ENCODE data around the gene FRK.

FRK gene

DNA sequence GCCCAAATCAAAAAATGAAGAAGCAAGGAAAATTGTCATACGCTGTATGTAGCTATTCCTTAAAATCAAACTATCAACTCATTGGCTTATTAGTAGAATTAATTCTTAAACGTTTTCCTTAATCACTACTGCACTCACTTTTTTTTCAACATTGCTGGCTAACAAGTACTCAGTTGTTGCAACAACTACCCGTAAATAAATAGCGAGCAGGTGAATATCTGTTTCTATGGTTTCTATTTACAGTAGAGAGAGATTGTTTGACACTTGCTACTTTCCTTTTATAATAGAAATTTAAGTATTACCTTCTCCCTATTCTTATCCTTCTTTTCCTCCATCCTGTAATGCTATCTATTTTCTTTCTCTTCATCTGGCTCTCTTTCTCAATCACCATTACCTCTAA lies 25.1 kb downstream of the FRK start:
- WGBS, 2 experiments (ENCODE audit: insufficient coverage in 2 of 2) = no CpG with 5 or more reads among the region's 4 CpGs
- peaks cover 9% of the 10 kb centered on the region for H3K4me1 ChIP-seq (ENCODE audit: control insufficient read depth, insufficient read depth, low read length, poor library complexity, severe bottlenecking)
- no peak overlapping the region for H3K4me3 ChIP-seq (ENCODE audit: extremely low read depth, insufficient read depth, low read length, poor library complexity, severe bottlenecking)
- H3K36me3 ChIP-seq (ENCODE audit: control insufficient read depth, insufficient read depth, low read length) = no peaks in the 10 kb centered on the region
- H3K9me3 ChIP-seq (ENCODE audit: control insufficient read depth, low read length) = no peaks in the 10 kb centered on the region
- peak overlapping the region; percentile 7 for H3K27ac ChIP-seq (ENCODE audit: low read depth, low read length, severe bottlenecking)

DNA sequence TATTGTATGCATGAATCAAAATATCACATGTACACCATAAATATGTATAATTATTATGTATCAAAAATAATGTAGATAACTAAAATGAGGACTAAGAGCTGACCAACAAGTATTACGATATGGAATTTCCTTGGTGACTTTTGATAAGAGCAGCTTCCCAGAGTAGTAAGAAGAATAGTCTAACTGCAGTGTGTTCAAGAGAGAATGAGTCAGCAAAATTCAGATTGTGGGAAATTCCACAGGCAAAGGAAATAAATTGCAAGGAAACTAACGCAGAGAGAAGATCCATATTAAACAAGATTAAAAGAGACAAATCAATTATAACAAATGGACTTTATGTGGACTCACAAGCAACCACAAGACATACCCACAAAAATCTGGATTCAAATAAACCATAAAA lies 26.4 kb downstream of the FRK start:
- whole genome bisulfite sequencing, 2 experiments (ENCODE audit: insufficient coverage in 2 of 2) = 71 to 83% methylated on average over 1 of the region's 2 CpGs
- Histone ChIP-seq H3K27ac (ENCODE audit: low read depth, low read length, severe bottlenecking) (no peak overlapping the region), H3K36me3 (ENCODE audit: control insufficient read depth, insufficient read depth, low read length) (no peaks in the 10 kb centered on the region), H3K4me1 (ENCODE audit: control insufficient read depth, insufficient read depth, low read length, poor library complexity, severe bottlenecking) (peaks cover 9% of the 10 kb centered on the region), H3K4me3 (ENCODE audit: extremely low read depth, insufficient read depth, low read length, poor library complexity, severe bottlenecking) (no peak overlapping the region), H3K9me3 (ENCODE audit: control insufficient read depth, low read length) (no peaks in the 10 kb centered on the region)

DNA sequence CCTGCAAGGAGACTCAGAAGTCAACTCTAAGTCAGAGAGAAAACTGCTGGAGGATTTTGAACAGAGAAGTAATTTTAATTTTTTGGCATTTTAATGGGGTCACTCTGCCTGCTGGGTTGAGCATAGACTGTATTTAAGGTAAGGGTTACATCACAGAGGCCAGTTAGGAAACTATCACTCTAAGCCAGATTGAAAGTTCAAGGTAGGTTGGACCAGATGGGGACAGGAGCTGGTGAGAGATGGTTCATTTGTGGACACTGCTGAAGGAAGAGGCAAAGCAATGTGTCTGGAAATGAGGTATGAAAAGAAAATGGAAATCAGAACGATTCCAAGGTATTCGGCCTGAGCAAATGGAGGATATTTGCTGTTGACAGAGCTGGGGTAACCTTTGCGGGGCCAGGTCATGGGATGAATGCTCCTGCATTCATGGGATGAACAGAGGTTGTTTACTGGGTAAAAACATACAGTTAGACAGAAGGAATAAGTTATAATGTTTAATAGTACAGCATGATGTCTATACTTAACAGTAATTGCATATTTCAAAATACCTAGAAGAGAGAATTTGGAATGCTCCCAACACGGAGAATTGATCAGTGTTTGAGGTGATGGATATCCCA lies 26.9 kb downstream of the FRK start:
- Histone ChIP-seq H3K36me3 (ENCODE audit: control insufficient read depth, insufficient read depth, low read length) (no peaks in the 10 kb centered on the region), H3K27ac (ENCODE audit: low read depth, low read length, severe bottlenecking) (no peak overlapping the region), H3K9me3 (ENCODE audit: control insufficient read depth, low read length) (no peaks in the 10 kb centered on the region), H3K4me1 (ENCODE audit: control insufficient read depth, insufficient read depth, low read length, poor library complexity, severe bottlenecking) (peaks cover 9% of the 10 kb centered on the region), H3K4me3 (ENCODE audit: extremely low read depth, insufficient read depth, low read length, poor library complexity, severe bottlenecking) (no peak overlapping the region)
- 68 to 84% methylated on average over 3 of the region's 4 CpGs for WGBS, 2 experiments (ENCODE audit: insufficient coverage in 2 of 2)

DNA sequence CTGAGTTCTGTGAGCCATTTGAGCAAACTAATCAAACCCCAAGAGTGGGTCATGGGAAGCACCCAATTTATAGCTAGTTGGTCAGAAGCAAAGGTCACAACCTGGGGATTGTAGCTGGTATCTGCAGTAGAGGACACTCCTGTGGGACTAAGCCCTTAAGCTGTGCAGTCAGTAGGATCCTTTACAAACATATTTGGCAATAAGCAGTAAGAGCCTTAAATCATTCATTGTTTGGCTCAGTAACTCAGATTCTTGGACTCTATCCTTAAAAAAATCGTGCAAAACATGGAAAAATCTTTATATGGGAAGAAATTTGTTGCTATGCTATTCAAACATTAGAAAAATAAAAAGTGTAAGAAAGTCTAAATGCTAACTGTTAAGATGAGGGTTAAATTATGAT lies 29.9 kb downstream of the FRK start:
- no peaks in the 10 kb centered on the region for H3K9me3 ChIP-seq (ENCODE audit: control insufficient read depth, low read length)
- H3K4me1 ChIP-seq (ENCODE audit: control insufficient read depth, insufficient read depth, low read length, poor library complexity, severe bottlenecking) = peaks cover 6% of the 10 kb centered on the region
- no peaks in the 10 kb centered on the region for H3K36me3 ChIP-seq (ENCODE audit: control insufficient read depth, insufficient read depth, low read length)
- no peak overlapping the region for H3K4me3 ChIP-seq (ENCODE audit: extremely low read depth, insufficient read depth, low read length, poor library complexity, severe bottlenecking)
- H3K27ac ChIP-seq (ENCODE audit: low read depth, low read length, severe bottlenecking) = no peak overlapping the region
- WGBS, 2 experiments (ENCODE audit: insufficient coverage in 2 of 2) = no CpG with 5 or more reads among the region's 1 CpG

DNA sequence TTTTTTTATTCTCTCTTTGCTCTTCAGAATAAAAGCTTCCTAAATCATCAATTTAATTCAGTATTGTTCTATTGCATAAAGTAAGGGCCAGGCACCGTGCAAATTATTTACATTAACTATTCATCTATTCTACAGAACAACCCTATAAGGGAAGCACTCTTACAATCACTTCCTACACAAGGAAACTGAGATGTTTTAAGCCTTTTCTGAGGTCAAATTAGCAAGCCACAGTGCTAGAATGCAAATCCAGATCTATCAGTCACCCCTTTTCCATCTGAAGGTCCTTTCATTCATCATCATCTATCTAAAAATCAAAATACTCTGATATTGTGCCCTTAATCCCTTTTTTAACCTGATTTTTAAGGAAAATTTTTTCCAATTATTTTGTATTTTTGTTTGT lies 31.2 kb downstream of the FRK start:
- no peaks in the 10 kb centered on the region for H3K36me3 ChIP-seq (ENCODE audit: control insufficient read depth, insufficient read depth, low read length)
- no peak overlapping the region for H3K27ac ChIP-seq (ENCODE audit: low read depth, low read length, severe bottlenecking)
- no peaks in the 10 kb centered on the region for H3K9me3 ChIP-seq (ENCODE audit: control insufficient read depth, low read length)
- peaks cover 4% of the 10 kb centered on the region for H3K4me1 ChIP-seq (ENCODE audit: control insufficient read depth, insufficient read depth, low read length, poor library complexity, severe bottlenecking)
- H3K4me3 ChIP-seq (ENCODE audit: extremely low read depth, insufficient read depth, low read length, poor library complexity, severe bottlenecking) = no peak overlapping the region
- 80 to 100% methylated on average over 1 of the region's 1 CpG for WGBS, 2 experiments (ENCODE audit: insufficient coverage in 2 of 2)

DNA sequence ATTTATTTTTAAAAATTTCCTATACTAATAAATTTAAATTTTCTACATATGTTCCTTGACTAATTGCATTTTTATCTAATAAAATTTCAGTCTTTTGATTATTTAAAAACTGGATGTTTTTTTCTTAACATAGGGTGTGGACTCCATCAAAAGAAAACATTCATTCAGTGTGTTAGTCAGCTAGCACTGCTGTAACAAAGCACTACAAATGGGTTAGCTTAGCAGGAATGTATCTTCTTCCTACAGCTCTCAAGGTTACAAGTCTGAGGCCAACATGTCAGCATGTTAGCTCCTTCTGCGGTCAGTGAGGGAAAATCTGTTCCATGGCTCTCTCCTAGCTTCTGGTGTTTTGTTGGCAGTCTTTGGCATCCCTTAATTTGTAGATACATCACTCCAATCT lies 32.5 kb downstream of the FRK start:
- H3K9me3 ChIP-seq (ENCODE audit: control insufficient read depth, low read length) = no peaks in the 10 kb centered on the region
- WGBS, 2 experiments (ENCODE audit: insufficient coverage in 2 of 2) = 60% methylated on average over 1 of the region's 1 CpG; no CpG with 5 or more reads in 1 of the 2 experiments
- H3K27ac ChIP-seq (ENCODE audit: low read depth, low read length, severe bottlenecking) = no peak overlapping the region

DNA sequence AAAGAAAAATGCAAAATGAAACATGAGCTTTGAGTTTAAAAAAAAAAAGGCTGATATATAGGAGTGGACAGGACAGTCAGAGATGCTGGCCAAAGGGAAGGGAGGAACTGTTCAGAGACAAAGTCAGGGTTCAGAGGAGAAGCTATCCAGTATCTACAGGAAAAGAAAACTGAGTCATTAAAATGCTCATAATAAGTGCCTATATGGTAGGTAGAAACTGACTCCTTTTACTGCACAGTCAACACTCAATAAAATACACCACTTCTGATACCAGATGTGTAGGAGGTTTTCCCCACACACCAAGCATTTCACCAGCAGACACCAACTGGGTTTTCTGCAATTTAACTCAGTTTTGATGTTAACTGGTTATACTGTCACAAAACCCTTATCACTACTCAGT lies 32.9 kb downstream of the FRK start:
- H3K36me3 ChIP-seq (ENCODE audit: control insufficient read depth, insufficient read depth, low read length) = no peaks in the 10 kb centered on the region
- H3K9me3 ChIP-seq (ENCODE audit: control insufficient read depth, low read length) = no peaks in the 10 kb centered on the region
- H3K4me1 ChIP-seq (ENCODE audit: control insufficient read depth, insufficient read depth, low read length, poor library complexity, severe bottlenecking) = no peaks in the 10 kb centered on the region
- H3K27ac ChIP-seq (ENCODE audit: low read depth, low read length, severe bottlenecking) = no peak overlapping the region
- H3K4me3 ChIP-seq (ENCODE audit: extremely low read depth, insufficient read depth, low read length, poor library complexity, severe bottlenecking) = no peak overlapping the region

More for the DNA sequence above, 32.5 kb downstream of the FRK start:
- no peaks in the 10 kb centered on the region for H3K36me3 ChIP-seq (ENCODE audit: control insufficient read depth, insufficient read depth, low read length)
- no peaks in the 10 kb centered on the region for H3K4me1 ChIP-seq (ENCODE audit: control insufficient read depth, insufficient read depth, low read length, poor library complexity, severe bottlenecking)
- H3K4me3 ChIP-seq (ENCODE audit: extremely low read depth, insufficient read depth, low read length, poor library complexity, severe bottlenecking) = no peak overlapping the region

DNA sequence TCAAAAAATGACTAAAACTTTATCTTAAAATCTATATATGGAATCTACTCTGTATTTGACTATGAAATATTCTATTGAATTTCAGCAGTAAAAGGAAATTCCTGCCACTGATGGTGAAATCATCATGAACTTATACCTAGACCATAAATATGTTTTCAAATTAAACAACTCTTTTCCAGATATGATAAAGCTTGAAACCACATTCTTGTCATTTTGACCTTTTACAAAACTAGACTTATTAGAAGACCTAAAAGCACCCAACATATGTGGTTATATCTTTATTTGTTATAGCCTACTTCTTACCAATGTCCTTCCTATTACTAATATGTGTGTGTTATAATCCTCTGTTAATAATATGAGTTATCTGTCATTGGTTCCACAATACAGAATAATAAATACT lies 35.3 kb downstream of the FRK start:
- Histone ChIP-seq H3K4me1 (ENCODE audit: control insufficient read depth, insufficient read depth, low read length, poor library complexity, severe bottlenecking) (no peaks in the 10 kb centered on the region), H3K4me3 (ENCODE audit: extremely low read depth, insufficient read depth, low read length, poor library complexity, severe bottlenecking) (no peak overlapping the region), H3K27ac (ENCODE audit: low read depth, low read length, severe bottlenecking) (no peak overlapping the region), H3K36me3 (ENCODE audit: control insufficient read depth, insufficient read depth, low read length) (no peaks in the 10 kb centered on the region), H3K9me3 (ENCODE audit: control insufficient read depth, low read length) (no peaks in the 10 kb centered on the region)

DNA sequence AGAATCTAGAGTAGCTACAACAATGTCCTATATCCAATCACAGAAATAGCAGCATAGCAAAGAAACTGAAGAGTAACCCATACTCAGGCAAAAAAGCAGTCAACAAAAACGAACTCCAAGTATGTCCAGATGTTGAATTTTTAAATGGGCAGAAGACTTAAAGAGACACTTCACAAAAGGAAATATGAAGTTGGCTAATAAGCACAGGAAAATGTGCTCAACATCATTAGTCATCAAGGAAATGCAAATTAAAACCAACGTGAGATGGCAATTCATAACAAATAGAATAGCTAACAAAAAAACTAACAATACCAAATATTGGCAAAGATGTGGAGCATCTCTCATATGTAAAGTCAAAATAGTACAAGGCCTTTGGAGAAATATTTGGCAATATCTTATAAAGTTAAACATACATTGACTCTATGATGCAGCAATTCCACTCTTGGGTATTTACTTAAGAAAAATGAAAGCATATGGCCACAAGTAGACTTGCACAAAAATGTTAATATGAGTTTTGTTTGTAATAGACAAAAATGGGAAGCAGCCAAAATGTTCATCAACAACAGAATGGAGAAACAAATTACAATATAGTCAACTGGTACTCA lies 37.7 kb downstream of the FRK start:
- 60% methylated on average over 2 of the region's 2 CpGs; no CpG with 5 or more reads in 1 of the 2 experiments for WGBS, 2 experiments (ENCODE audit: insufficient coverage in 2 of 2)
- no peaks in the 10 kb centered on the region for H3K36me3 ChIP-seq (ENCODE audit: control insufficient read depth, insufficient read depth, low read length)
- H3K4me1 ChIP-seq (ENCODE audit: control insufficient read depth, insufficient read depth, low read length, poor library complexity, severe bottlenecking) = peaks cover 5% of the 10 kb centered on the region
- no peak overlapping the region for H3K4me3 ChIP-seq (ENCODE audit: extremely low read depth, insufficient read depth, low read length, poor library complexity, severe bottlenecking)
- no peak overlapping the region for H3K27ac ChIP-seq (ENCODE audit: low read depth, low read length, severe bottlenecking)
- no peaks in the 10 kb centered on the region for H3K9me3 ChIP-seq (ENCODE audit: control insufficient read depth, low read length)

DNA sequence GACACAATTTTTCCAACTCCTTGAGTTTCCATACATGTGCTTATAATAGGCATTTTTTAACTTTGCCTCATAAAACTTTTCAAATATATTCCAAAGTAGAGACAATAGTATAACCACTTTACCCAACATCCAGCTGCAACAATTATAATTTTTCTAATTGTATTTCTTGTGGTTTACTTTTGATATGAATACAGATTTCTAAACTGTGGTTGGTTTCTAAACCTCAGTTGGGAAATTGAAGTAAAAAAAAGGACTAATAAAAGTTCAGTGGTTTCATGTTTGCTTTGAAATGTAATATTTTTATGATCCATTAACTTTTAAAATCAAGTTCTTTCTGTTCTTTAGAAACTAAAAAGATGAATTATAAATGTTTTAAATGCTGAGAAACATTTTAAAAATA lies 40.0 kb downstream of the FRK start:
- Histone ChIP-seq H3K4me3 (ENCODE audit: extremely low read depth, insufficient read depth, low read length, poor library complexity, severe bottlenecking) (no peak overlapping the region), H3K27ac (ENCODE audit: low read depth, low read length, severe bottlenecking) (no peak overlapping the region), H3K9me3 (ENCODE audit: control insufficient read depth, low read length) (no peaks in the 10 kb centered on the region), H3K36me3 (ENCODE audit: control insufficient read depth, insufficient read depth, low read length) (no peaks in the 10 kb centered on the region), H3K4me1 (ENCODE audit: control insufficient read depth, insufficient read depth, low read length, poor library complexity, severe bottlenecking) (peaks cover 5% of the 10 kb centered on the region)

DNA sequence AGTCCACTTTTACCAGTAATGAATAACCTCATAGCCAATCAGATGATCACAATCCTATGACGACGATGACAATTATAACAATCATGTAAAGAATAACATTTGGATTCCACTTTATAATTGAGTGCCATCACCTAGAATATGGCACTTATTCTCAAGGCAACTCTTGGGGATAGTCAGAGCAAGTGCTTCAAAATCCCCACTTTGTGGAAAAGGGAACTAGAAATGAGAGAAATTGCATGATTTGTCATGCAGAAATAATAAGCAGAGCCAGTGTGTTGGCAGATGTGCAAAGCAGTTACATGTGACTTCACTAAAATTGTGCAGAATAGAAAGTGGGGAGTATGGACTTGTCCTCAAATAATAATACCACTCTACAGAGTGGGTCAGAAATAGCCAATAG lies 41.3 kb downstream of the FRK start:
- H3K9me3 ChIP-seq (ENCODE audit: control insufficient read depth, low read length) = no peaks in the 10 kb centered on the region
- peaks cover 5% of the 10 kb centered on the region for H3K4me1 ChIP-seq (ENCODE audit: control insufficient read depth, insufficient read depth, low read length, poor library complexity, severe bottlenecking)
- 100% methylated on average over 1 of the region's 2 CpGs; no CpG with 5 or more reads in 1 of the 2 experiments for WGBS, 2 experiments (ENCODE audit: insufficient coverage in 2 of 2)
- no peaks in the 10 kb centered on the region for H3K36me3 ChIP-seq (ENCODE audit: control insufficient read depth, insufficient read depth, low read length)
- no peak overlapping the region for H3K27ac ChIP-seq (ENCODE audit: low read depth, low read length, severe bottlenecking)
- no peak overlapping the region for H3K4me3 ChIP-seq (ENCODE audit: extremely low read depth, insufficient read depth, low read length, poor library complexity, severe bottlenecking)

Data from mesodermal cell (in vitro differentiated cells).